ENCODE data around the gene PDE10A.

DNA sequence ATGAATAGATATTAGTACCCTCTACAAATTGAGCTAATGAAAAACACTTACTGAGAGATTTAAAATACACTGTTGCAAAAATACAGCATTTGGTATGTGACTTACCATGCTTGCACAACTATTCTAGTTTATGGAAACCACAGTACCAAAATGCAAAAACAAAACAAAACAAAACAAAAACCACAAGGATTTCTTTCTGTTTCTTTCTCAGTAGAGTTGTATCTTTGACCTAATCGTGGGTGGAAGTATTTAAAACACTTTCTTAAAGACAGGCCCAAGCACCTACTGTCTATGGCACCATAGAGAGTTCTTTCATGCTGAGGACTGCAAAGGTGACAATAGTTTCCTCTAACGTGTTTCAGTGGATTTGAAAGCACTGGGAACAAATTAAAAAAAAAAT, 258.3 kb downstream of the PDE10A start:
- no peak for TF ChIP-seq ZNF396 (CRISPR knock-in tag; IDR thresholded peaks at IDR 0.05; ENCODE audit: borderline replicate concordance)
- no peak for TF ChIP-seq TCF7 (CRISPR knock-in tag; IDR thresholded peaks at IDR 0.05; ENCODE audit: low read depth)
- TF ChIP-seq, protein P1, sequence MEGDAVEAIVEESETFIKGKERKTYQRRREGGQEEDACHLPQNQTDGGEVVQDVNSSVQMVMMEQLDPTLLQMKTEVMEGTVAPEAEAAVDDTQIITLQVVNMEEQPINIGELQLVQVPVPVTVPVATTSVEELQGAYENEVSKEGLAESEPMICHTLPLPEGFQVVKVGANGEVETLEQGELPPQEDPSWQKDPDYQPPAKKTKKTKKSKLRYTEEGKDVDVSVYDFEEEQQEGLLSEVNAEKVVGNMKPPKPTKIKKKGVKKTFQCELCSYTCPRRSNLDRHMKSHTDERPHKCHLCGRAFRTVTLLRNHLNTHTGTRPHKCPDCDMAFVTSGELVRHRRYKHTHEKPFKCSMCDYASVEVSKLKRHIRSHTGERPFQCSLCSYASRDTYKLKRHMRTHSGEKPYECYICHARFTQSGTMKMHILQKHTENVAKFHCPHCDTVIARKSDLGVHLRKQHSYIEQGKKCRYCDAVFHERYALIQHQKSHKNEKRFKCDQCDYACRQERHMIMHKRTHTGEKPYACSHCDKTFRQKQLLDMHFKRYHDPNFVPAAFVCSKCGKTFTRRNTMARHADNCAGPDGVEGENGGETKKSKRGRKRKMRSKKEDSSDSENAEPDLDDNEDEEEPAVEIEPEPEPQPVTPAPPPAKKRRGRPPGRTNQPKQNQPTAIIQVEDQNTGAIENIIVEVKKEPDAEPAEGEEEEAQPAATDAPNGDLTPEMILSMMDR (IDR thresholded peaks at IDR 0.05): no peak

Measured in WTC11 (cell line).